Vagina (tissue), 2 donors: Measurements from ENCODE around the gene AAMDC. TPM values are rescaled to one million over a fixed set of nuclear protein-coding genes. Genes with fewer than 3 reads are reported as not detected.
"Not testable (repeated sequence)": the region's sequence is repeated elsewhere in the genome, so short reads cannot be mapped to it uniquely, and the experiment has no call there.

Source experiments
- DNase-seq, 2 donors: peaks; one replicate each; pipeline ENCODE4 v3.0.0-alpha.2; 2017; ENCODE audit errors: extremely low spot score in 2 of 2
- H3K27ac ChIP-seq: fragments of 200-600 bp; sonication (generic); one replicate; pipeline ENCODE4 v1.5.1; 2019
- H3K27me3 ChIP-seq: fragments of 200-600 bp; sonication (generic); one replicate; pipeline ENCODE4 v1.5.1; 2019
- H3K36me3 ChIP-seq, 2 donors: fragments of 200-600 bp; sonication (generic); one replicate each; pipeline ENCODE4 v1.5.1; 2017 to 2019
- H3K4me1 ChIP-seq: fragments of 200-600 bp; sonication (generic); one replicate; pipeline ENCODE4 v1.5.1; 2019
- H3K4me3 ChIP-seq, 2 donors: fragments of 200-600 bp; sonication (generic); 1 replicate in 1 of 2; 2 replicates in 1 of 2; pipeline ENCODE4 v1.5.1; 2016 to 2019
- H3K9me3 ChIP-seq: fragments of 200-600 bp; sonication (generic); one replicate; pipeline ENCODE4 v1.5.1; 2019
- POLR2A ChIP-seq, 2 donors: fragments of 450-650 bp; IDR thresholded peaks; one replicate each; pipeline ENCODE4 v1.6.1; 2017; ENCODE audit warnings: antibody characterized with exemption in 2 of 2, mild to moderate bottlenecking in 2 of 2, moderate library complexity in 2 of 2
- POLR2AphosphoS5 ChIP-seq, 2 donors: sonication (generic); formaldehyde crosslinking; IDR thresholded peaks; one replicate each; pipeline ENCODE4 v1.9.0; 2017; ENCODE audit warnings: antibody characterized with exemption in 2 of 2, mild to moderate bottlenecking in 2 of 2, low read depth in 1 of 2; ENCODE audit not compliant: insufficient read depth in 1 of 2
- intact Hi-C: fragments of 100-400 bp; cut with DNase I; formaldehyde crosslinking; loops from one replicate; pipeline ENCODE4 v1.15.1; 2023
- total RNA-seq: library from RNA; depleted of rRNA; stranded (reverse); fragments of >200 nt; gene quantifications from one replicate; pipeline ENCODE4 v1.2.3, GENCODE V29; 2016
- TF ChIP-seq, protein P1 (sequence below), 3 experiments: fragments of 450-650 bp in 2 of 3; fragments of 200-600 bp in 1 of 3; sonication (generic) in 1 of 3; IDR thresholded peaks; one replicate each; pipeline ENCODE4 v1.5.1; 2017 to 2019; ENCODE audit warnings: antibody characterized with exemption in 3 of 3, mild to moderate bottlenecking in 2 of 3, moderate library complexity in 2 of 3

Gene AAMDC
- total RNA-seq, 1 donor from 2014 or later: 18.2 TPM

- no peak overlapping the region for H3K27ac ChIP-seq
- intact Hi-C loops: no loop called here
- H3K9me3 ChIP-seq: no peaks in the 10 kb centered on the region
- H3K36me3 ChIP-seq: peaks cover 0 to 40% of the 10 kb centered on the region in 2 donors
- no peaks in the 10 kb centered on the region for H3K27me3 ChIP-seq
- H3K4me3 ChIP-seq: no peak overlapping the region
- TF ChIP-seq, protein P1, sequence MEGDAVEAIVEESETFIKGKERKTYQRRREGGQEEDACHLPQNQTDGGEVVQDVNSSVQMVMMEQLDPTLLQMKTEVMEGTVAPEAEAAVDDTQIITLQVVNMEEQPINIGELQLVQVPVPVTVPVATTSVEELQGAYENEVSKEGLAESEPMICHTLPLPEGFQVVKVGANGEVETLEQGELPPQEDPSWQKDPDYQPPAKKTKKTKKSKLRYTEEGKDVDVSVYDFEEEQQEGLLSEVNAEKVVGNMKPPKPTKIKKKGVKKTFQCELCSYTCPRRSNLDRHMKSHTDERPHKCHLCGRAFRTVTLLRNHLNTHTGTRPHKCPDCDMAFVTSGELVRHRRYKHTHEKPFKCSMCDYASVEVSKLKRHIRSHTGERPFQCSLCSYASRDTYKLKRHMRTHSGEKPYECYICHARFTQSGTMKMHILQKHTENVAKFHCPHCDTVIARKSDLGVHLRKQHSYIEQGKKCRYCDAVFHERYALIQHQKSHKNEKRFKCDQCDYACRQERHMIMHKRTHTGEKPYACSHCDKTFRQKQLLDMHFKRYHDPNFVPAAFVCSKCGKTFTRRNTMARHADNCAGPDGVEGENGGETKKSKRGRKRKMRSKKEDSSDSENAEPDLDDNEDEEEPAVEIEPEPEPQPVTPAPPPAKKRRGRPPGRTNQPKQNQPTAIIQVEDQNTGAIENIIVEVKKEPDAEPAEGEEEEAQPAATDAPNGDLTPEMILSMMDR (IDR thresholded peaks at IDR 0.05): no peak
- no peak for TF ChIP-seq POLR2A (IDR thresholded peaks at IDR 0.05)
- no peak for TF ChIP-seq POLR2AphosphoS5 (IDR thresholded peaks at IDR 0.05; ENCODE audit: insufficient read depth in 1 of 2, low read depth in 1 of 2)
- DNase-seq: no peak
- peaks cover 17% of the 10 kb centered on the region for H3K4me1 ChIP-seq
Observed at GRCh38 chr11:77882396-77882795, 61.5 kb downstream of the AAMDC start.

DNA sequence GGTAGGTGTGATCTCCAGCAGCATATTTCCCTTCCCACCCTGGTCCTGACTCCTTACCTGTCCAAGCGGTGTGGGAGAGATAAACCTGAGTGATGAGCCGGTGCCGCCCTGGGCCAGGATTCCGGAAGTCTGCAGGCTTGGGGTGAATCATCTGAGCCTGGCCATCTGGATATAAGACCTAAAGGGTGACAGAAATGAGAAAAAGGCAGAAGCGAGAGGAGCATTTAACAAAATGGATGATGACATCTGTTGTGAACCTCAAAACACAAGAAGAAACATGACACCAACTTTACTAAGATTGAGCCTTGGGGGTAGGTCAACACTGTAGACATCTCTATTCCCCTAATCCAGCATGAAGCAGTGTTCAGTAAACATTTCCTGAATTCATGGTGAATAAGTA, 62.8 kb downstream of the AAMDC start:
- peaks cover 0 to 40% of the 10 kb centered on the region in 2 donors for H3K36me3 ChIP-seq
- no peak for DNase-seq
- no peak overlapping the region for H3K4me3 ChIP-seq
- H3K27me3 ChIP-seq: no peaks in the 10 kb centered on the region
- no peaks in the 10 kb centered on the region for H3K9me3 ChIP-seq
- peaks cover 7% of the 10 kb centered on the region for H3K4me1 ChIP-seq
- TF ChIP-seq, protein P1 (IDR thresholded peaks at IDR 0.05): no peak
- TF ChIP-seq POLR2A (IDR thresholded peaks at IDR 0.05) (no peak), POLR2AphosphoS5 (IDR thresholded peaks at IDR 0.05; ENCODE audit: insufficient read depth in 1 of 2, low read depth in 1 of 2) (no peak)
- intact Hi-C loops: no loop called here
- H3K27ac ChIP-seq: no peak overlapping the region

GRCh38 chr11:77884186-77884828, 63.4 kb downstream of the AAMDC start:
- H3K36me3 ChIP-seq: peaks cover 0 to 40% of the 10 kb centered on the region in 2 donors
- no peaks in the 10 kb centered on the region for H3K9me3 ChIP-seq
- no peaks in the 10 kb centered on the region for H3K27me3 ChIP-seq
- H3K4me3 ChIP-seq: no peak overlapping the region
- H3K27ac ChIP-seq: no peak overlapping the region
- no peak for DNase-seq
- intact Hi-C loops: no loop called here
- H3K4me1 ChIP-seq: peaks cover 1% of the 10 kb centered on the region
- TF ChIP-seq POLR2AphosphoS5 (IDR thresholded peaks at IDR 0.05; ENCODE audit: insufficient read depth in 1 of 2, low read depth in 1 of 2): no peak
- no peak for TF ChIP-seq POLR2A (IDR thresholded peaks at IDR 0.05)
- TF ChIP-seq, protein P1 (IDR thresholded peaks at IDR 0.05): no peak

DNA sequence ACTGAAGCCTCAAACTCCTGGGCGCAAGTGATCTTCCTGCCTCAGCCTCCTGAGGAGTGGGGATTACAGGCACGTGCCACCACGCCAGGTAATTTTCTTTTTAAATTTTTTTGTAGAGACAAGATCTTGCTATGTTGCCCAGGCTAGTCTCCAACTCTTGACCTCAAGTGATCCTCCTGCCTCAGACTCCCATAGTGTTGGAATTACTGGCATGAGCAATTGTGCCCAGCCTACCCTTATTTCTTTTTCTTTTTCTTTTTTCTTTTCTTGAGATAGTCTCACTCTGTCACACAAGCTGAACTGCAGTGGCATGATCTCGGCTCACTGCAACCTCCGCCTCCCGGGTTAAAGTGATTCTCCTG, 63.9 kb downstream of the AAMDC start:
- H3K36me3 ChIP-seq: peaks cover 0 to 40% of the 10 kb centered on the region in 2 donors

GRCh38 chr11:77886401-77886800, 65.5 kb downstream of the AAMDC start:
- intact Hi-C loops: no loop called here
- Histone ChIP-seq H3K9me3 (no peaks in the 10 kb centered on the region), H3K4me3 (no peak overlapping the region), H3K27me3 (no peaks in the 10 kb centered on the region), H3K36me3 (peaks cover 0 to 37% of the 10 kb centered on the region in 2 donors), H3K4me1 (no peaks in the 10 kb centered on the region), H3K27ac (no peak overlapping the region)
- TF ChIP-seq POLR2A (IDR thresholded peaks at IDR 0.05): no peak
- no peak for TF ChIP-seq POLR2AphosphoS5 (IDR thresholded peaks at IDR 0.05; ENCODE audit: insufficient read depth in 1 of 2, low read depth in 1 of 2)
- TF ChIP-seq, protein P1 (IDR thresholded peaks at IDR 0.05): no peak
- DNase-seq: no peak

More for the DNA sequence above, 63.9 kb downstream of the AAMDC start:
- H3K27me3 ChIP-seq: no peaks in the 10 kb centered on the region
- H3K9me3 ChIP-seq: no peaks in the 10 kb centered on the region
- no peaks in the 10 kb centered on the region for H3K4me1 ChIP-seq
- intact Hi-C loops: no loop called here
- TF ChIP-seq, protein P1 (IDR thresholded peaks at IDR 0.05): no peak
- TF ChIP-seq POLR2AphosphoS5 (IDR thresholded peaks at IDR 0.05; ENCODE audit: insufficient read depth in 1 of 2, low read depth in 1 of 2): no peak
- no peak for TF ChIP-seq POLR2A (IDR thresholded peaks at IDR 0.05)
- no peak for DNase-seq
- no peak overlapping the region for H3K4me3 ChIP-seq
- no peak overlapping the region for H3K27ac ChIP-seq

- DNase-seq, H3K27ac ChIP-seq, intact Hi-C loops: not testable (repeated sequence)
Observed at GRCh38 chr11:77889045-77889444, 68.1 kb downstream of the AAMDC start.

DNA sequence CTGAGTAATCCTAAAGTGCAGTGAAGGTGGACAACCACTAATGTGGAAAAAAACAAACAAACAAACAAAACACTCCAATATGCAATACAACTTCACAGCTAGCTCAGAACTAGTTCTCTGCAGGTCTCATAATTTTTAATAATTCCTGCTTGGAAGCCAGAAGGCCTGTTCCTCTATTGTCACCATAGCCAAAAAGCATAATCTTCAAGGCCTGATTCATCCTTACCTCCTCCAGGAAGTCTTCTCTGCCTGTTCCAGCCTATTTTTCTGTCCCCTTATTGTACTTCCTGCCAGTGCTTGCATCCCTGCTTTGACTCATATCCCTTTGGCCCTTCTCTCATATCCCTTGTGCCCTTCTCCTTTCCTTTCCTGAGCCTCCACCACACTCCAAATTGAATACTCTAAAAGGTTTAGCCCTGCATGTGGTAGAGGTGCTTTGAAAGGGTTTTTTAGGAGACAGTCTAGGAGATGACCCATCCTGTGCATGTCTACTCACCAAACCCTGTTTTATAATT, 69.2 kb downstream of the AAMDC start:
- peaks cover 0 to 16% of the 10 kb centered on the region in 2 donors for H3K36me3 ChIP-seq
- H3K4me3 ChIP-seq, H3K4me1 ChIP-seq, intact Hi-C loops, DNase-seq, H3K27me3 ChIP-seq, H3K9me3 ChIP-seq, H3K27ac ChIP-seq: not testable (repeated sequence)

More at GRCh38 chr11:77889045-77889444, 68.1 kb downstream of the AAMDC start:
- not testable (repeated sequence) for H3K4me1 ChIP-seq, H3K4me3 ChIP-seq, H3K27me3 ChIP-seq, H3K9me3 ChIP-seq
- peaks cover 0 to 21% of the 10 kb centered on the region in 2 donors for H3K36me3 ChIP-seq
